ENCODE data around the gene FAM3A. TPM values are rescaled to one million over a fixed set of nuclear protein-coding genes. Genes with fewer than 3 reads are reported as not detected.

The FAM3A gene
- total and polyA plus RNA-seq, 9 of the 15 experiments (the other 6 are each of a cell fraction or from before 2014, with no cell fraction given) = 0.75 to 70.6 (median 27.0) TPM

DNA sequence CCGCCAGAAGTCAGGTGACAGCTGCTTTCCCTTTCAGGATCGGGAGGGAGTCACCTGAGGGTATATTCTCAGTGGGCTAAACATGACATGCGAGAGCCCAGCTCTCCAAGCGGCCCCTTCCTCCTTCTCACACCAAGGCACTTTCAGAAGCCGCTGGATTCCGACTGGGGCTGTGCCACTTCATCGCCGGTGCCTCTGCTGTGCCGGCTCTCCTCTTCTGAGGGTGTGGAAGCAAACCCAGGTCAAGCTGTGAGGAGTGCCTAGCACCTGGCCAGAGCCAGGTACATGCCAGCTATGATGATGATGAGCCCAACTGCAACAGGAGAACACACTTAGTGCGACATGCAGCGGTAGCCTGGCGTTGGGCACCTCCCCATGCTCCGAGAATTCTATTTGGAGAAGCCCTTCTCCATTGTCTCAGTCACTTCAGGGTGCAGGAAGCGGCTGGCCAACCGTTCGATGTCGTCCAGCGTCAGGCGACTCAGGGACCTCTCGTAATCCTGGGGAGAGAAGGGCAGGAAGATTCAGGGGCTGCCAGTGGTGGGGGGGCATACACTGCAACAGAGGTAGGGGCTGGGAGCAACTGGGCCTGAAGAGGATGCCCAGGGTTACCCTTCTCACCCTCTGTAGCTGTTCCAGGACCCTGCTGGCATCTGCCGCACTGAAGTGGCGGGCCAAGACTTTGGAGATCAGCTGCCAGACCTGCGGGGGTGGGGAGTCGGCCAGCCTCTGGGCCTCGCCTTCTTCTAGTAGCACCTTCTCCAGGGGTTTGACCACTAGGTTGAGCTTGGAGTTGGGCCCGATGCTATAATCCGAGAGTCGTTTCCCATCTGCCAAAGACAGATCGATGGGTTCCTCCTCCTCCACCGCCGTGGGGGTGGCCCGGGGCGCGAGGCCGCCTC is 30.6 kb downstream of the FAM3A start (continued):
- TF ChIP-seq, protein P1, sequence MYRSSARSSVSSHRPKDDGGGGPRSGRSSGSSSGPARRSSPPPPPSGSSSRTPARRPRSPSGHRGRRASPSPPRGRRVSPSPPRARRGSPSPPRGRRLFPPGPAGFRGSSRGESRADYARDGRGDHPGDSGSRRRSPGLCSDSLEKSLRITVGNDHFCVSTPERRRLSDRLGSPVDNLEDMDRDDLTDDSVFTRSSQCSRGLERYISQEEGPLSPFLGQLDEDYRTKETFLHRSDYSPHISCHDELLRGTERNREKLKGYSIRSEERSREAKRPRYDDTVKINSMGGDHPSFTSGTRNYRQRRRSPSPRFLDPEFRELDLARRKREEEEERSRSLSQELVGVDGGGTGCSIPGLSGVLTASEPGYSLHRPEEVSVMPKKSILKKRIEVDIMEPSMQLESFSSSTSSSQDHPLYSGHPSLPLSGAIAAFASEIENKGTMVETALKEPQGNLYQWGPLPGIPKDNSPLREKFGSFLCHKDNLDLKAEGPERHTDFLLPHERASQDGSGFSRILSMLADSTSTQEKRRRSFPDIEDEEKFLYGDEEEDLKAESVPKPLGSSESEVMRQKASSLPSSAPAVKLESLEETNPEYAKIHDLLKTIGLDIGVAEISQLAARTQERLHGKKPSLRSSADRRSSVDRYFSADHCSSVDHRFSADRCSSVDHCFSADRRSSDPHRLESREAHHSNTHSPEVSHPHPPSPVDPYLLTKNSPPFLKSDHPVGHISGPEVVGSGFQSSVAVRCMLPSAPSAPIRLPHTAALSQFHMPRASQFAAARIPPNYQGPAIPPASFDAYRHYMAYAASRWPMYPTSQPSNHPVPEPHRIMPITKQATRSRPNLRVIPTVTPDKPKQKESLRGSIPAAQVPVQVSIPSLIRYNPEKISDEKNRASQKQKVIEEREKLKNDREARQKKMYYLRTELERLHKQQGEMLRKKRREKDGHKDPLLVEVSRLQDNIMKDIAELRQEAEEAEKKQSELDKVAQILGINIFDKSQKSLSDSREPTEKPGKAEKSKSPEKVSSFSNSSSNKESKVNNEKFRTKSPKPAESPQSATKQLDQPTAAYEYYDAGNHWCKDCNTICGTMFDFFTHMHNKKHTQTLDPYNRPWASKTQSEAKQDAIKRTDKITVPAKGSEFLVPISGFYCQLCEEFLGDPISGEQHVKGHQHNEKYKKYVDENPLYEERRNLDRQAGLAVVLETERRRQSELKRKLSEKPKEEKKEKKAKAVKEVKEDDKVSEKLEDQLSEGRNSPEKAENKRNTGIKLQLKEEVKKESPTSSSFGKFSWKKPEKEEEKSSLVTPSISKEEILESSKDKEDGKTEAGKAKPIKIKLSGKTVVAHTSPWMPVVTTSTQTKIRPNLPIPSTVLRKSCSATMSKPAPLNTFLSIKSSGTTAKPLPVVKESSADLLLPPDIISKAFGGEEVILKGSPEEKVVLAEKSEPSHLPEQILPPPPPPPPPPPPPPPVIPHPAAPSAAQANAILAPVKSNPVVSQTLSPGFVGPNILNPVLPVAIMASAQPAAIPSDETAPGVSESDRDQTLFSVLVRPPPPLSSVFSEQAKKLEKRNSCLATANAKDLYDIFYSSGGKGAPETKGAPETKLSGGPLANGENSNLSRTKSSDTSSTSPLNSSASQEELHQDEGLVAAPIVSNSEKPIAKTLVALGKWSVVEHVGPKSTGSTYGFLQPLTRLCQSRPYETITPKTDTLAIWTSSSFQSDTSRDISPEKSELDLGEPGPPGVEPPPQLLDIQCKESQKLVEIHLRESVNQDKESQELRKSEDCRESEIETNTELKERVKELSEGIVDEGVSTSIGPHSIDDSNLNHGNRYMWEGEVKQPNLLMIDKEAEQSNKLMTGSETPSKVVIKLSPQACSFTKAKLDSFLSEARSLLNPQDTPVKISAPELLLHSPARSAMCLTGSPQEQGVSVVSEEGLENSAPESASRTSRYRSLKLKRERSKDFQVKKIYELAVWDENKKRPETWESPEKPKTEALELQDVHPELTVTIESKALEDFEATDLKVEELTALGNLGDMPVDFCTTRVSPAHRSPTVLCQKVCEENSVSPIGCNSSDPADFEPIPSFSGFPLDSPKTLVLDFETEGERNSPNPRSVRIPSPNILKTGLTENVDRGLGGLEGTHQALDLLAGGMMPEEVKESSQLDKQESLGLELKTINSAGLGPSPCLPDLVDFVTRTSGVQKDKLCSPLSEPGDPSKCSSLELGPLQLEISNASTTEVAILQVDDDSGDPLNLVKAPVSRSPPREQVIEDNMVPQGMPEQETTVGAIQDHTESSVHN (IDR thresholded peaks at IDR 0.05; ENCODE audit: borderline replicate concordance in 1 of 2, low read depth in 1 of 2) = no peak
- TF ChIP-seq FOSL1 (tag; conservative IDR thresholded peaks at IDR 0.05) (no peak), SOX6 (IDR thresholded peaks at IDR 0.05) (no peak), FOXK1 (CRISPR knock-in tag; IDR thresholded peaks at IDR 0.05; ENCODE audit: borderline replicate concordance) (no peak), TBL1XR1 (IDR thresholded peaks at IDR 0.05; ENCODE audit: low read length in 2 of 2) (no peak), YY1 (IDR thresholded peaks at IDR 0.05; ENCODE audit: borderline replicate concordance in 1 of 3, control insufficient read depth in 1 of 3, extremely low read depth in 1 of 3, insufficient read depth in 3 of 3, insufficient read length in 1 of 3, insufficient replicate concordance in 2 of 3, low read depth in 1 of 3, low read length in 2 of 3) (no peak), MYNN (IDR thresholded peaks at IDR 0.05) (no peak), MYNN (CRISPR knock-in tag; IDR thresholded peaks at IDR 0.05) (no peak), NCOA2 (IDR thresholded peaks at IDR 0.05; ENCODE audit: partially characterized antibody in 2 of 2) (no peak), RBBP5 (IDR thresholded peaks at IDR 0.05; ENCODE audit: borderline replicate concordance, insufficient read depth, low read length, poor library complexity, severe bottlenecking) (peak; percentile 69), SLC30A9 (CRISPR knock-in tag; IDR thresholded peaks at IDR 0.05) (no peak)
- TF ChIP-seq, protein P2, sequence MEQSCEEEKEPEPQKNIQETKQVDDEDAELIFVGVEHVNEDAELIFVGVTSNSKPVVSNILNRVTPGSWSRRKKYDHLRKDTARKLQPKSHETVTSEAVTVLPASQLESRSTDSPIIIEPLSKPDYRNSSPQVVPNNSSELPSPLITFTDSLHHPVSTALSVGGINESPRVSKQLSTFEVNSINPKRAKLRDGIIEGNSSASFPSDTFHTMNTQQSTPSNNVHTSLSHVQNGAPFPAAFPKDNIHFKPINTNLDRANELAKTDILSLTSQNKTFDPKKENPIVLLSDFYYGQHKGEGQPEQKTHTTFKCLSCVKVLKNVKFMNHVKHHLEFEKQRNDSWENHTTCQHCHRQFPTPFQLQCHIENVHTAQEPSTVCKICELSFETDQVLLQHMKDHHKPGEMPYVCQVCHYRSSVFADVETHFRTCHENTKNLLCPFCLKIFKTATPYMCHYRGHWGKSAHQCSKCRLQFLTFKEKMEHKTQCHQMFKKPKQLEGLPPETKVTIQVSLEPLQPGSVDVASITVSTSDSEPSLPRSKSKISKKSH (CRISPR knock-in tag; IDR thresholded peaks at IDR 0.05) = no peak
- TF ChIP-seq, protein P3, sequence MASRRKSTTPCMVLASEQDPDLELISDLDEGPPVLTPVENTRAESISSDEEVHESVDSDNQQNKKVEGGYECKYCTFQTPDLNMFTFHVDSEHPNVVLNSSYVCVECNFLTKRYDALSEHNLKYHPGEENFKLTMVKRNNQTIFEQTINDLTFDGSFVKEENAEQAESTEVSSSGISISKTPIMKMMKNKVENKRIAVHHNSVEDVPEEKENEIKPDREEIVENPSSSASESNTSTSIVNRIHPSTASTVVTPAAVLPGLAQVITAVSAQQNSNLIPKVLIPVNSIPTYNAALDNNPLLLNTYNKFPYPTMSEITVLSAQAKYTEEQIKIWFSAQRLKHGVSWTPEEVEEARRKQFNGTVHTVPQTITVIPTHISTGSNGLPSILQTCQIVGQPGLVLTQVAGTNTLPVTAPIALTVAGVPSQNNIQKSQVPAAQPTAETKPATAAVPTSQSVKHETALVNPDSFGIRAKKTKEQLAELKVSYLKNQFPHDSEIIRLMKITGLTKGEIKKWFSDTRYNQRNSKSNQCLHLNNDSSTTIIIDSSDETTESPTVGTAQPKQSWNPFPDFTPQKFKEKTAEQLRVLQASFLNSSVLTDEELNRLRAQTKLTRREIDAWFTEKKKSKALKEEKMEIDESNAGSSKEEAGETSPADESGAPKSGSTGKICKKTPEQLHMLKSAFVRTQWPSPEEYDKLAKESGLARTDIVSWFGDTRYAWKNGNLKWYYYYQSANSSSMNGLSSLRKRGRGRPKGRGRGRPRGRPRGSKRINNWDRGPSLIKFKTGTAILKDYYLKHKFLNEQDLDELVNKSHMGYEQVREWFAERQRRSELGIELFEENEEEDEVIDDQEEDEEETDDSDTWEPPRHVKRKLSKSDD (conservative IDR thresholded peaks at IDR 0.05; ENCODE audit: low read length) = no peak
